Hematopoietic multipotent progenitor cell (in vitro differentiated cells): ENCODE measurements around the gene SLC35F3. TPM values are rescaled to one million over a fixed set of nuclear protein-coding genes. Genes with fewer than 3 reads are reported as not detected.

Source experiments
- DNase-seq, 3 donors: peaks; one replicate each; pipeline ENCODE4 v3.0.0-alpha.2; 2011 to 2015; ENCODE audit warnings: low read depth in 2 of 3, low spot score in 2 of 3
- total RNA-seq: library from RNA; depleted of rRNA; stranded (reverse); fragments of >200 nt; gene quantifications from one replicate; pipeline ENCODE4 v1.2.3, GENCODE V29; 2012

SLC35F3 gene
- total RNA-seq, 1 donor: under 0.01 TPM

DNA sequence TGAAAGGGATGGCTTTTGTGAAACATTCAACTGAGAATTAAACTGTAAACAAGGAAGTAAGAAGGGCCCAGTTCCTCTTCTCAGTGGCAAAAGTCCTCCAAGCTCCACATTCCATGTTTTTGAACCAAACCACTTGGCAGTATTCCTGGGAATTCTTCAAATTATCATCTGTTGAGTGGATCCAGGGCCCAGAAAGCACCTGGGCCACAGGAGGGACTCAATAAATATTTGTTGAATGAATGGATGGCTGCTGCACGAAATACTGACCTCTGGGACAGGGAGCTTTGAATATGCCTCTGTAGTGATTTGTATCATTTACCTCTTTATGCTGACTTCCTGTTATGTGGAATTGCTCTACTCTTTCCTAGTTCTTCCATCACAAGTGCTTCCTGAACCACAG lies 4.7 kb downstream of the SLC35F3 start:
- no peak for DNase-seq

DNA sequence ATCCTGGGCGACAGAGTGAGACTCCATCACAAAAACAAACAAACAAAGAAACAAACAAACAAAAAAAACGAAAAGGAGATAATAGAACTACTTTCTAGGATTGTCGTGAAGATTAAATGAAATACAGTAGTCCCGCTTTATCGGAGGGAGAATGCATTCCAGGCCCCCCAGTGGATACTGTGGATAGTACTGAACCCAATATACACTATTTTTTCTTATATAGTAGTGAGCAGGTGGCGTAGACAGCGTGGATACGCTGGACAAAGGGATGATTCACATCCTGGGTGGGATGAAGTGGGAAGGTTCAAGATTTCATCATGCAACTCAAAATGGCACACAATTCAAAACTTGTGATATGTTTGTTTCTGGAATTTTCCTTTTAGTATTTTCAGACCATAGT lies 8.0 kb downstream of the SLC35F3 start:
- no peak for DNase-seq

DNA sequence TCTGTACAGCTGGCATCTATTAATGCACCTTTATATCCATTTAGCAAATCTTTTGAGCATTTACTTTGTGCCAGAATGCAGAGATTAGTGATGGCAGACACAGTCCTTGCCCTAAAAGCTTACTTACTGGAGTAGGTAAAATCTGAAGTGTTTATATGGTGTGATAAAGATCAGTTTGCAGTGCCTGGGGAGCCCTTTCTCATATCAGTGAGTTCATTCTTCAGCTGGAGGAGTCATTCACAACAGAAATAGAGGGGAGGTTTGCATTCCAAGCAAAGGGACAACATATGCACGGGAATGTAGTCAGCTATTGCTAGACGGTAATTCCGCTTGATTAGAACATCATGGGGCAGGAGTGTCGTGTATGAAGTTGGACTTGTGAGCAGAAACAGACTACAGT lies 8.4 kb downstream of the SLC35F3 start:
- no peak for DNase-seq

DNA sequence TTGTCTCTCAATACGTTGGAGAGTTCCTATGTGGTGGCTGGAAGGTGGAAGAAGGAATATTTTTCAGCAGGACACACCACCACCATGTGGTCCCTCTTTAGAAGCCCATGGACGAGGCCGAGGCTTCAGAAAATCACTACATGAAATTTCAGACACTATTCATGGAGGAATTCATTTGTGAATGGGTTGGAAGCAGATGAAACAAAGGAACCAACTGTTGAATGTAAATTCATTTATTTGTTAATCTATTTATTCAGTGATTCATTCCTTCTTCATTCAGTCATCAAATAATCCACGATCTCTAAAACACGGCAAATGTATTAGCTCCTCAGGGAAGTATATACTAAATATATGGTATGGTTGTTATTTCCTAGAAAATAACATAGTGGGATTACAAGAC lies 12.2 kb downstream of the SLC35F3 start:
- no peak for DNase-seq

DNA sequence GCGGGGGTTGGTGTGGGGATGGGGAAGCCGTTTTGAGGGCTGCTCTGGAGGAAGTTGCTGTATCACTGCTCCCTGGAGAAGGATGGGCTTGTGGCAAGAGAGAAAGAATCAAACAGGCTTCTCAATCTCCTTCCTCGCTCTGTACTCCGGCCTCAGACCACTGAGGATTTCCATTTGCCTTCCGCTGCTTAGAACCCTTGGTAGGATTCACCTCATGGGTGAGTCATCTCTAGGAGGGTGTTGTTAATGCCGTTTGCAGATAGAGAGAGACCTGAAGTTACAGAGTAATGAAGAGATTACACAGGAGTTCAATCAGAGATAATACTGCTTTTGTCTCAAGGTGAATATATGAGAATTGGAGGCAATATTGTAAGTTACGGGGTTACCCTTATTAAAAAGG lies 15.3 kb downstream of the SLC35F3 start:
- DNase-seq: no peak

DNA sequence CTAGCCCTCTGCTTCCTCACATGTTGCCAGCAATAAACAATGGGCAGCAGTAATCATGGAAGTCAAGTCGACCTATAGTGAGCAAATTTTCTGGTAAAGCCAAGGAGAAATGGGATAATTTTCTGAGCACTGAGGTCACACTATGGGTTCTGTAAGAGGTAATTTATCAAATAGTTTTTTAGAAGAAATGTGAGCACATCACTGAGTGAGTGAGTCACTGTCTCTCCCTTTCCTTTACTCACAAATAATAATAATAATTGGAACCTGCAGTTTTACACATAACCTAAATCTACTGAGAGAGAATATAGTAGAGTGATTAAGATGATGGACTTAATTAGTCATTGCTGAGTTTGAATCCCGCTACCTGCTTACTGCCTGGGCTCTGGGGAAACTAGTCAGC lies 23.6 kb downstream of the SLC35F3 start:
- no peak for DNase-seq

DNA sequence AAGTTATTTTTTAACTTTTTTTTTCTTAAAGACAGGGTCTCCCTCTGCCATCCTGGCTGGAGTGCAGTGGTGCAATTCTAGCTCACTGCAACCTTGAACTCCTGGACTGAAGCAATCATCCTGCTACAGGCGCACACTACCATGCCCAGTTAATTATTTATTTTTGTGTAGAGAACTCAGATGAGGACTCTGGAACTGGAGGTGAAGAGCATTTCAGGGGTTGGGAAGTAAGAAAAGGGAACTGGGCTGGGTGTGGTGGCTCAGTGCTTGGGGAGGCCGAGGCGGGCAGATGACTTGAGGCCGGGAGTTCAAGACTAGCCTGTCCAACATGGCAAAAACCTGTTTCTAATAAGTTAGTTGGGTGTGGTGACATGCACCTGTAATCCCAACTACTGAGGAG lies 28.9 kb downstream of the SLC35F3 start:
- DNase-seq: no peak

DNA sequence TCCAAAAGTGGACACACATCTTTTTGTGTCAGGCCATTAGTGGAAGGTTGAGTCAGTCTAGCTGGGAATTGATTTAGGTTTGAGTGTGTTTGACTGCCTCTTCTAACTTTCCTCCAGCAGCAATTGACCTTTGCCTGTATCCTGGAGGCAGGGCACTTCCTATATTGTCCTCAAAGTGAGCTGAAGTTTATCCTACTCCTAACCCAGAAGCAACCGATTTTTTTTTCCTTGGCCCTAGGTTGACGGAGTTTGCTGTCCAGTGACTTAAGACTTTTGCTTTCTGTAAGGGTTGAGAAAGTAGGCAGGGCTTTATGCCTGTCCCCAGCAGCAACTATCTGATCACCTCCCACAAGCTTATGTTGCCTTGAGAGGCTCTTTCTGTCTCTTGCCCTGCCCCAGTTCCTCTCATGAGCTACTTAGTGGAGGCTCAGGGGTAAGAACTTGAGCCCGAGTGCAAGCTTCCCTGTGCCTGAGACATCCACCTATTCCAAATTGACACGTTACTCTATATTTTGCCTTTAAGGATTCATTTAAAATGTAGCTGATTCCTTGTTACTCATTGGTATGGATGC lies 30.9 kb downstream of the SLC35F3 start:
- no peak for DNase-seq

DNA sequence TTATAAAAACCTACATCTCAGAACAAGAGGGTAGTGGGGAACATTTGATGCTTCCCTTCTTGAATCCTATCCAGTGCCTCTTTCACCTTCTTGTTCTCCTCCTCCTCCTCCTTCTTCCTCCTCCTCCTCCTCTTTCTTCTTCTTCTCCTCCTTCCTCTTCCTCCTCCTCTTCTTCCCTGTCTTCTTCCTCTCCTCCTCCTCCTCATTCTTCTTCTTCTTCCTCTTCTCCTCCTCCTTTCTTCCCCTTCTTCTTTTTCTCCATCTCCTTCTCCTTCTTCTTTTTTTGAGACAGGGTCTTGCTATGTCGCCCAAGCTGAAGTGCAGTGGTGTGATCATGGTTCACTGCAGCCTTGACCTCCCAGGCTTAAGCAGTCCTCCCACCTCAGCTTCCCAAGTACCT lies 31.9 kb downstream of the SLC35F3 start:
- DNase-seq: no peak

DNA sequence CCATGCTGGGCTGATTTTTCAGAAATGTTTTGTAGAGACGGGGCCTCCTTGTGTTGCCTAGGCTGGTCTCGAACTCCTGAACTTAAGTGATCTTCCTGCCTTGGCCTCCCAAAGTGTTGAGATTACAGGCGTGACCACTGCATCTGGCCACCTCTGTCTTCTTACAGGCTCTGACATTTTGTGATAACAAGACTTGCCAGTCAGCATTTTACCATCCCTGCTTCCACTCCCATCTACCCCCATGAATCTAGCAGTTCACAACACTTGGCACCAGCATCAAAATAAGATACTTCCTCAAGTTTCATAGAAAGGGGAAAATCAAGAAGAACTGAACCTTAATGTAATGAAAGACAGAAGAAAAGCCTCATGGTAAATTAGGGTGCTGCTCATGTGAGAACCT lies 32.4 kb downstream of the SLC35F3 start:
- DNase-seq: no peak

DNA sequence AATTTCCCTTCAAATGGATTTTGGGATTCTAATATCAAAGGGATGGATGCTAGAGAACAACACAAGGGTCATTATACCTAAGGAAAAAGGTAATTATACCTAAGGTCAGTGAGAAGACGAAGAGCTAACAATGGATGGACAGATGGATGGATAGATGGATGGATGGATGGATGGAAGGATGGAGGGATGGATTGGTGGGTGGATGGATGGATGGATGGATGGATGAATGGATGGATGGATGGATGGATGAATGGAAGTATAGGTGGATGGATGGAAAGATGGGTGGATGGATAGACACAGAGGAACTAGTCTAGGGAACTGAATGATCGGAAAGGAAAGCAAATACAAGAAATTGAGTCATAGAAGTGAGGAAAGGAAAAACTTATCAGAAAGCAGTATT lies 34.0 kb downstream of the SLC35F3 start:
- DNase-seq: no peak

DNA sequence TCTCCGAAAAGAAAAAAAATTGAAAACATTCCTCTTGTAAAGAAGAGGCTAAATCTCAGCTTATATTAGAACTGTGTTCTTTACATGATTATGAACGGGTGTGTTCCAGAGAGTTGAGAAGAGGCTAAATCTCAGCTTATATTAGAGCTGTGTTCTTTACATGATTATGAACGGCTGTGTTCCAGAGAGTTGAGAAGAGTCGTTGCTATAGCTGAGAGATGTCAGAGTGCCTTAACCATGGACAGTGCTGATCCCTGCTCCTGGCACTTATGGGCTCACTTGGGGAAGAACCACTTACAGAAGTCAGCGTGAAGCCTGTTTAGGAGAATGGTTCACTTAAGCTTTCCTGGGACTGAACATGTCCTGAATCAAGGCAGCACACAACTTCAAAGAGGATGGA lies 35.0 kb downstream of the SLC35F3 start:
- no peak for DNase-seq

DNA sequence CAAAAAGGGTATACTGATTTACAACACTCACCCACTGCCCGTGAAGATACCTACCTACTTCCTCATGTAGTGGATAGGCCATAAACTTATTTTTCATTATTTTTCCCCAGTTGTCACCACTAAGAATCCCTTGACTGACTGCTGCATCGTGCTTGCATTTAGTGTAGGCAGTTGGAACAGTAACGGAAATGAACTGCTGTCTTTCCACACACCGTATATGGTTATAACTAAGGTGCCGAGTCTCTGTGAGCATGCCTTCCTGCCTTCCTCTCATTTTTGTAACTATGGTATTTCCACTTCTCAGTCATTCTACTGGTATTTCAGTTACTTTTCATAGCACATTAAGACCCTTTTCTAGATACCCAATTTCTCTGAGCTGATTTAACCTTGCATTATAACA lies 36.4 kb downstream of the SLC35F3 start:
- no peak for DNase-seq

DNA sequence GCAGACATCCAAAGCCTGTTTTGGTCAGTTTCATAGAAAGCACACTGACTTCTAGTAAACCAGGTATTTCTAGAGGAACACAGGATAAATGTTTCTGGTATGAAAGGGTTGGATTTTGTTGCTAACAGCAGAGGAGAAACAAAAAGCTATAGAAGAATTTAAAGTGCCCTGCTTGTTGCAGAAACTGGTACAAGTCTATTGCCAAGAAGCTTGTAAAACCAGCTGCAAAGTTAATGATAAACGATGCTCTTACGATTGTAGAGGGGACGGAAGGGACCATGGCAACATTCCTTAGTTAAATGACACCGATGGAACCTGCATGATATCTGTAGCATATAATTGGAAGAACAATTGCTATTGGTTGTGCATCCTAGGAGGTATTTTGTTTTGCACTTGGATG lies 40.1 kb downstream of the SLC35F3 start:
- no peak for DNase-seq

DNA sequence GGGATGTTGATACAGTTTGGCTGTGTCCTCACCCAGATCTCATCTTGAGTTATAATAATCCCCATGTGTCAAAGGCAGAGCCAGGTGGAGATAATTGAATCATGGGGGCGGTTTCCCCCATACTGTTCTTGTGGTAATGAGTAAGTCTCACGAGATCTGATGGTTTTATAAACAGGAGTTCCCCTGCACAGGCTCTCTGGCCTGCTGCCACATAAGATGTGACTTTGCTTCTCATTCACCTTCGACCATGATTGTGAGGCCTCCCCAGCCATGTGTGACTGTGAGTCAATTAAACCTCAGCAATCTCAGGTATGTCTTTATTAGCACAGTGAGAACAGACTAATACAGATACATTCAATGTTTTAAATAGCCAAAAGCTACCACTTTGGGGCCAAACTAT lies 41.1 kb downstream of the SLC35F3 start:
- DNase-seq: no peak

DNA sequence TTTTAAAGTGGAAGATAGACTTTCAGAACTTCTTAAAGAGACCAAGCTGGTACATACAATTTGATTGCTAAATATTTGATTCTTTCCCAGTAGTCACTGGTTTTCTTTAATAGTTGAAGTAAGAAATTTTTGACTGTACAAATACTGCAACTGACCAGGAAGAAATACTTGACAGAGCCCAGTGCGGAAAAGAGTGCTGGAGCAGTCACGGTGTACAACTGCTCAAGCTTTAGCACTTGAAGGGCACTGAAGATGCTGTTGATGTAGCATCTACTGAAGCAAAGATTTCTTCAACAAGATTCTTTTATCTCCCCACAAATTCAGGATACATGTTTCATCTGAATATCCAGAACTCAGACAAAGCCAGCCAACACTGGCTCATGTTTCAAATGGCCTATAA lies 41.5 kb downstream of the SLC35F3 start:
- DNase-seq: no peak

DNA sequence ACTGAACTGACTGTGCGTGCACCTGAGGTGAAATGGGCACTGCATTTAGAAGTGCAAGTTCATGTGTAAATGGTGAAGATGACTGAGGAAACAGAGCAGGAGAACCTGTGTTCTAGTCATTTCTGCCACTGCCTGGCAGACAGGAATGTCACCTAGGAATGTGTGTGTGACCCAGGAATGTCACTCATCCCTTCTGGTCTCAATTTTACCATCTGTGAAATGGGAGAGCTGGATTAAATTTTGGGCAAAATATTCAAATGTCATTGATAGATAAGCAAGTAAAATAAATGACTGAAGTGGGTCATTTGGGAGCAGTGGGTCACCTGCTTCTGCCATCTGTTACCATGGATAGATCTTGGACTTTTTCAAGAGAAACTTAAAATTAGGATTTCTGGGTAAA lies 42.2 kb downstream of the SLC35F3 start:
- DNase-seq: no peak

DNA sequence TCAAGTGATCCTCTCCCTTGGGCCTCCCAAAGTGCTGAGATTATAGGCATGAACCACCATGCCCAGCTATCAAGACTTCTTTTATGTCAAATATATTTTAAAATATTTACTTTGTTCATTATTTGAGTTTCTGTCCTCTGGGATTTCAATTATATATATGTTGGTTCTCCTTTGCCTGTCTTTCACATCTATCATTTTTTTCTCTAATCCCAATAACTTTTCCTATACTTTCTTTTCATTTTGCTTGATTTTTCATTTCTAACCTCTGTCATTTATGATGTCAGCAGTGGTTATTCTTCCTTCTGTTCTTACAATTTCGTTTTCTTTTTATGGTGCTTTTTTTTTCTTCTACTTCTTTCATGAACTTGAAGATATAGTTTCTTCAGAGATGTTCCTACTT lies 47.3 kb downstream of the SLC35F3 start:
- no peak for DNase-seq

DNA sequence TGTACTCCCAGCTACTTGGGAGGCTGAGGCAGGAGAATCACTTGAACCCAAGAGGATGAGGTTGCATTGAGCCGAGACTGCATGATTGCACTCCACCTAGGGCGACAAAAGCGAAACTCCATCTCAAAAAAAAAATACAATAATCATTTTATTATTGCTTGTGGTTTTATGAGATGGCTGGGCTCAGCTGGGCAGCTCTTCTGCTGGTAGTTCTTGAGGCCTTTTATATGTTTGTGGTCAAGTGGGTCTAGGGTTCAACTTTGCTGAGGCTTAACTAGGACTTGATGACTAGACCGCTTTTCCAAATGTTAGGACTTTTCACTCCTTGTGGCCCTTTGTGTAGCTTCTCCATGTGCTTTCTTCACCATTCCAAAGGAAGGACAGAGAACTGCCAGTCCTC lies 53.2 kb downstream of the SLC35F3 start:
- DNase-seq: no peak

DNA sequence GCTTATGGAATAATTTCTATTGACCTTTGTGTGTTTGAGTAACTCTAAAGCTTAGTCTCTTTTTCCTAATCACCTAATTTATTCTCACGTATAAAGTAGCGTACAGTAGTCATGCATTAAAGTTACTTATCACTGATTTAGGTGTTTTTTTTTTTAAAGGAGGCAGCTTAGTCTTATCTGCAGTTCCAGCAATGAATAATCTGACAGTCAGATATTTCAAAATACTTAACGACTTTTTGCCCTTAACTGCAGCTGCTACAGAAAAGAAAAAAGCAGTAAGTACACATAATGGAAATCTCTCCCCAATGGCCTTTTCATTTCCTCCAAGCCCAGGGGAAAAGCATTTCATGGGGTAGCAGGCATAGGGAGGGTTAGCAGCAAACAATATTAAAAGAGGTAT lies 54.6 kb downstream of the SLC35F3 start:
- DNase-seq: no peak

DNA sequence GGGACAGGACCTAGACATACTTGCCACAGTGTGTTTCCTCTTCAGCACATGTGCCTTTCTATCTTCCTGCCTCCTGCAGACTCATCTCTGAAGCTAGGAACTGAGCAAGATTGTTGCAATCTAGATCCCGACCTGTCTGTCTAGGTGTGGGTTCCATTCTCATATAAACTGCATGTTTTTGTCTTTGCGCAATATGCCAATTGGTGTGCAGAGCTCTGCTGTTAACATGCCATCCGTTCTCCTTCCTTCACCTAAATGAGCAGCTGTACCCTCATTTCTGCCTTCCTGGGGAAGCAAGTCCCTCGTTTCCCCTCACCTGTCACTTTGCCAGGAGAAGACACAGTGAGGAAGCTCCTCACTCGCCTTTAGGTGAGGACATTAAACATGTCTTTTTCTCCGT lies 55.5 kb downstream of the SLC35F3 start:
- no peak for DNase-seq

DNA sequence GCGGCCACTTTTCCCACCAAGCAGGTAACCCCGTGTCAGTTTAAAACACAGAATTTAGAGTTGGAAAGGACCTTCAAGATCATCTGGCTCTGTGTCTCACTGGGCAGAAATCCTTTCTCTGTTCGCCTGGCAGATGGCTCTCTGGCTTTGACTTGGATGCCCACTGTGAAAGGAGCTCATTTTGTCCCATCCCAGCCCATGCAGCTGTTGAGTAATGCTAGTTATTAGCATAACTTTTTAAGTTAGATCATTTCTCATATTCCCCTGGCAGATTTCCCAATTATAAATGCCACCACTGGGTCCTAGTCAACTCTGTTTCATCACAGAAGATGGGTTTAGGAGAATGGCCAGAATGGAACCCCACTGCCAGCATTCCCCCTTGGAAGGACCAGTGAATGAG lies 55.9 kb downstream of the SLC35F3 start:
- no peak for DNase-seq

DNA sequence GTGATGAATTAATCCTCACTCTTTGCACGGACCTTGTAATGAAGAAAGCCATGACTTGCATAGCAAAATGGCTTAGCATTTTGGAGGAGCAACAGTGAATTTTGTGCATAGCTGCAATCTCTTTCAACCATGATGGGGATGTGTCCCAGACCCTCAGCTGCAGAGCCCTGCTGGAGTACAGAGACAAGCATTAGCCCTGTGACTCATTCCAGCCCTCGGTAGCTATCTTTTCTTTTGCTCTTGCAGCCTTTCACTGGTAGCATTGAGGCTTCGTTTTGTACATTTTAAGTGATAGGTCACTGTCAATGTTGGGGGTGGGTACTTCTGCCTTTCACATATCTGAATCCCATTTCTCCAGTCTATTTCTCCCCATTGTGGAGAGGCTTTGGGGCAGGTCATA lies 58.4 kb downstream of the SLC35F3 start:
- DNase-seq: no peak

DNA sequence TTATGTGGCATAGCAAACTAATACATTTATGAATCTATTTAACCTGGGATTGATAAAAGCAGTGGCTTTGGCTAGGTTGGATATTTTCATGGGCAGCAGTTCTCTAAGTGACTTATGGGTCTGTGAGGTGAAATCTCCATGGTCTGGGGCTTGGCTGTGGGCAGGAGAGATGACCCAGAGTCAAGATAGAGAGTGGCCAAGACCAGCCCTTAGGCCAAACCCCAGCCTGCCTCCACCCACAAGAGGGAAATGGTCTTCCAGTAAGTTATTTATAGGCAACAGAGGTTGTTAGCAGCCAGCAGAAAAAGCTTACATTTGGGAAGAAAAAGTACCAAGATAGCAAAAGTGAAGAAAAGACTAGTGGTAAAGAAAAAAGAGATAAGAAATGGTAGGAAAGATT lies 61.4 kb downstream of the SLC35F3 start:
- no peak for DNase-seq
